Neural cell (in vitro differentiated cells): ENCODE measurements around the gene NUP62. TPM values are rescaled to one million over a fixed set of nuclear protein-coding genes. Genes with fewer than 3 reads are reported as not detected.

Source experiments
- H2AFZ ChIP-seq: fragments of 200-600, 300-800 bp; sonication (generic), shearing (Covaris generic); 2 replicates; pipeline ENCODE4 v1.6.0; 2014; ENCODE audit warnings: low read depth, mild to moderate bottlenecking, antibody characterized with exemption, low read length, moderate library complexity
- H3F3A ChIP-seq: fragments of 200-600 bp; shearing (Covaris generic); 2 replicates; pipeline ENCODE4 v1.6.1; 2016; ENCODE audit warnings: mild to moderate bottlenecking, moderate library complexity, mixed read lengths, antibody characterized with exemption, low read length; ENCODE audit not compliant: insufficient read depth, poor library complexity, severe bottlenecking
- H3K27ac ChIP-seq: fragments of 200-600, 300-800 bp; sonication (generic), shearing (Covaris generic); 2 replicates; pipeline ENCODE4 v1.5.1; 2014; ENCODE audit warnings: mild to moderate bottlenecking, low read length, moderate library complexity
- H3K27me3 ChIP-seq: fragments of 300-800, 200-600 bp; sonication (generic), shearing (Covaris generic); 2 replicates; pipeline ENCODE4 v1.6.0; 2014; ENCODE audit warnings: mild to moderate bottlenecking, low read depth, low read length, moderate library complexity; ENCODE audit not compliant: insufficient read depth
- H3K36me3 ChIP-seq: fragments of 300-800, 200-600 bp; sonication (generic), shearing (Covaris generic); 2 replicates; pipeline ENCODE4 v1.5.1; 2014; ENCODE audit warnings: mild to moderate bottlenecking, antibody characterized with exemption, low read length, moderate library complexity; ENCODE audit not compliant: insufficient read depth
- H3K4me2 ChIP-seq: fragments of 300-800, 200-600 bp; sonication (generic), shearing (Covaris generic); 2 replicates; pipeline ENCODE4 v1.6.0; 2014; ENCODE audit warnings: mild to moderate bottlenecking, low read length
- H3K4me3 ChIP-seq: fragments of 300-800, 200-600 bp; sonication (generic), shearing (Covaris generic); 2 replicates; pipeline ENCODE4 v1.5.1; 2014; ENCODE audit warnings: mild to moderate bottlenecking, low read length, moderate library complexity
- H3K79me2 ChIP-seq: fragments of 200-600 bp; shearing (Covaris generic); replicated peaks from 2 replicates; pipeline ENCODE4 v1.6.0; 2014; ENCODE audit warnings: mild to moderate bottlenecking, low read length, moderate library complexity; ENCODE audit not compliant: insufficient read depth
- H3K9ac ChIP-seq: fragments of 300-800, 200-600 bp; sonication (generic), shearing (Covaris generic); 2 replicates; pipeline ENCODE4 v1.6.1; 2016; ENCODE audit warnings: mild to moderate bottlenecking, low read length, mixed read lengths
- H3K9me2 ChIP-seq: fragments of 200-600 bp; shearing (Covaris generic); 2 replicates; pipeline ENCODE4 v1.6.1; 2016; ENCODE audit warnings: mild to moderate bottlenecking, low read length, mixed read lengths; ENCODE audit not compliant: insufficient read depth
- H3K9me3 ChIP-seq: fragments of 200-600, 300-800 bp; sonication (generic), shearing (Covaris generic); 2 replicates; pipeline ENCODE4 v1.6.1; 2016; ENCODE audit warnings: mild to moderate bottlenecking, mixed run types, low read length, moderate library complexity, mixed read lengths
- H4K20me1 ChIP-seq: fragments of 200-600 bp; shearing (Covaris generic); 2 replicates; pipeline ENCODE4 v1.6.1; 2016; ENCODE audit warnings: mild to moderate bottlenecking, mixed run types; ENCODE audit not compliant: insufficient read depth
- EP300 ChIP-seq: fragments of 450-650 bp; conservative IDR thresholded peaks from 2 replicates; pipeline ENCODE4 v1.6.1; 2014; ENCODE audit warnings: antibody characterized with exemption, mild to moderate bottlenecking, moderate library complexity; ENCODE audit not compliant: poor library complexity, severe bottlenecking
- EZH2 ChIP-seq: fragments of 200-600, 300-800 bp; shearing (Covaris generic), sonication (generic); IDR thresholded peaks from 2 replicates; pipeline ENCODE4 v1.6.1; 2014; ENCODE audit warnings: antibody characterized with exemption, low read length, borderline replicate concordance, mild to moderate bottlenecking; ENCODE audit not compliant: insufficient read depth, poor library complexity, severe bottlenecking
- MXI1 ChIP-seq: fragments of 450-650 bp; conservative IDR thresholded peaks from 2 replicates; pipeline ENCODE4 v1.6.1; 2014; ENCODE audit warnings: antibody characterized with exemption, mild to moderate bottlenecking; ENCODE audit not compliant: poor library complexity, severe bottlenecking
- POLR2AphosphoS5 ChIP-seq: IDR thresholded peaks from 2 replicates; pipeline ENCODE4 v1.6.1; 2012
- RAD21 ChIP-seq: fragments of 450-650 bp; conservative IDR thresholded peaks from 2 replicates; pipeline ENCODE4 v1.6.1; 2014; ENCODE audit warnings: antibody characterized with exemption, mild to moderate bottlenecking, moderate library complexity
- SMC3 ChIP-seq: fragments of 450-650 bp; conservative IDR thresholded peaks from 2 replicates; pipeline ENCODE4 v1.6.1; 2014; ENCODE audit warnings: antibody characterized with exemption, mild to moderate bottlenecking, moderate library complexity; ENCODE audit not compliant: poor library complexity
- TAF1 ChIP-seq: IDR thresholded peaks from 2 replicates; pipeline ENCODE4 v1.6.1; 2012; ENCODE audit warnings: low read depth
- polyA plus RNA-seq: library from polyadenylated mRNA; depleted of rRNA; stranded (reverse); fragments of >200 nt; gene quantifications from 2 replicates; pipeline ENCODE4 v1.2.3, GENCODE V29; 2014
- TF ChIP-seq, protein P1 (sequence below): fragments of 450-650 bp; IDR thresholded peaks from 2 replicates; pipeline ENCODE4 v1.5.1; 2014; ENCODE audit warnings: antibody characterized with exemption, mild to moderate bottlenecking, moderate library complexity; ENCODE audit not compliant: poor library complexity, severe bottlenecking
- TF ChIP-seq, protein P2 (sequence below): IDR thresholded peaks from 2 replicates; pipeline ENCODE4 v1.6.1; 2012; ENCODE audit warnings: borderline replicate concordance

The NUP62 gene
- polyA plus RNA-seq, 1 donor from 2014 or later, result 24.9 TPM

DNA sequence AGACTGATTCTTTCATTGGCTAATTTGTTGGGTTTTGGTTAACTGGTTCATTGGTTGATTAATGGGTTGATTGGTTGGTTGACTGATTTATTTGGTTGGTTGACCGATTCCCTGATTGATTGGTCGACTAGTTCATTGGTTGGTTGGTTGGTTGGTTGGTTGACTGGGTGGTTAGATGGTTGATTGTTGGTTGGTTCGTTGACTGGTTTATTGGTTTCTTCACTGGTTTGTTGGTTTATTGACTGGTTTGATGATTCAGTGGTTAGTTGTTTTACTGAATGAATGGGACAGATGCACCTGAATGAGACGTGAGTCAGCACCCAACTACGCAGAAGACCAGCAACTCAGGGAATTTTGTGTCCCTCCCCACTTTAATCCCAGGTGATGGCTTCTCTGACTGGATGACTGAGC, 2.7 kb upstream of the NUP62 start:
- no peak overlapping the region for H3K4me2 ChIP-seq
- TF ChIP-seq POLR2AphosphoS5, result no peak
- TF ChIP-seq, protein P1, sequence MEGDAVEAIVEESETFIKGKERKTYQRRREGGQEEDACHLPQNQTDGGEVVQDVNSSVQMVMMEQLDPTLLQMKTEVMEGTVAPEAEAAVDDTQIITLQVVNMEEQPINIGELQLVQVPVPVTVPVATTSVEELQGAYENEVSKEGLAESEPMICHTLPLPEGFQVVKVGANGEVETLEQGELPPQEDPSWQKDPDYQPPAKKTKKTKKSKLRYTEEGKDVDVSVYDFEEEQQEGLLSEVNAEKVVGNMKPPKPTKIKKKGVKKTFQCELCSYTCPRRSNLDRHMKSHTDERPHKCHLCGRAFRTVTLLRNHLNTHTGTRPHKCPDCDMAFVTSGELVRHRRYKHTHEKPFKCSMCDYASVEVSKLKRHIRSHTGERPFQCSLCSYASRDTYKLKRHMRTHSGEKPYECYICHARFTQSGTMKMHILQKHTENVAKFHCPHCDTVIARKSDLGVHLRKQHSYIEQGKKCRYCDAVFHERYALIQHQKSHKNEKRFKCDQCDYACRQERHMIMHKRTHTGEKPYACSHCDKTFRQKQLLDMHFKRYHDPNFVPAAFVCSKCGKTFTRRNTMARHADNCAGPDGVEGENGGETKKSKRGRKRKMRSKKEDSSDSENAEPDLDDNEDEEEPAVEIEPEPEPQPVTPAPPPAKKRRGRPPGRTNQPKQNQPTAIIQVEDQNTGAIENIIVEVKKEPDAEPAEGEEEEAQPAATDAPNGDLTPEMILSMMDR, result no peak
- H3K4me3 ChIP-seq, result no peak overlapping the region

DNA sequence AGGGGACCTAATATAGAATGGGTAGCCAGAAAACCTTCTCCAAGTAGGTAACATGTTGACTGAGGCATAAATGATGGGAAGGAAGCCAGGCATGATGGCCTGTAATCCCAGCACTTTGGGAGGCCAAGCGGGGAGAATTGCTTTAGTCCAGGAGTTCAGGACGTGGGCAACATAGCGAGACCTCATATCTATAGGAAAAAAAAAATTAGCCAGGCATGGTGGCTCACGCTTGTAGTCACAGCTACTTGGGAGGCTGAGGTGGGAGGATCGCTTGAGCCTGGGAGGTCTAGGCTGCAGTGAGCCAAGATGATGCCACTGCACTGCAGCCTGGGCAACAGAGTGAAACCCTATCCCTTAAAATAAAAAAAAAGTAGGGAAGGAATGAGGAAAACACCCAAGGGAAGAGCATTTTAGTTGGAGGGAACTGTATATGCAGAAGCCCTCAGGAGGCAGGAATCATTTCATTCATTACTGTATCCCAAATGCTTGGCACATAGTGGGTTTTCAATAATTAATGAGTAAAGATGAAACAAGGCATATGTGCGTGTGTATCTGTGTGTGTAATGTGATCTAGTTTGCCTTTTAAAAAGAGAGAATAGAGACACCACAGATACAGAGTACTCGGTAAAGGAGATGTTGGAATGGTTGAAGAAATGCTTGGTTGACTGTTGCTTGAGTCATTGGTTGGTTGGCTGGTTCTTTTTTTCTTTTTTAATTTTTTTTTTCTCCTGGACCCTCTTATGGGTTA, 2.2 kb upstream of the NUP62 start:
- Histone ChIP-seq H3K4me2 (no peak overlapping the region), H3K36me3 (no peaks in the 10 kb centered on the region)

More for the DNA sequence above, 2.7 kb upstream of the NUP62 start:
- Histone ChIP-seq H3K36me3 (no peaks in the 10 kb centered on the region), H4K20me1 (no peaks in the 10 kb centered on the region), H3K79me2 (peaks cover 20% of the 10 kb centered on the region), H3K27me3 (no peaks in the 10 kb centered on the region), H3K9me2 (no peaks in the 10 kb centered on the region), H3F3A (no peaks in the 10 kb centered on the region), H2AFZ (no peak overlapping the region), H3K9me3 (no peaks in the 10 kb centered on the region), H3K27ac (no peak overlapping the region), H3K9ac (no peak overlapping the region)

More for the DNA sequence above, 2.2 kb upstream of the NUP62 start:
- no peaks in the 10 kb centered on the region for H3K27me3 ChIP-seq
- H3K9me2 ChIP-seq, result no peaks in the 10 kb centered on the region
- H3K27ac ChIP-seq, result no peak overlapping the region
- H3F3A ChIP-seq, result no peaks in the 10 kb centered on the region
- no peak overlapping the region for H3K4me3 ChIP-seq
- H3K79me2 ChIP-seq, result peaks cover 25% of the 10 kb centered on the region
- H3K9me3 ChIP-seq, result no peaks in the 10 kb centered on the region
- TF ChIP-seq, protein P1, result no peak
- no peak for TF ChIP-seq MXI1
- TF ChIP-seq, protein P2, sequence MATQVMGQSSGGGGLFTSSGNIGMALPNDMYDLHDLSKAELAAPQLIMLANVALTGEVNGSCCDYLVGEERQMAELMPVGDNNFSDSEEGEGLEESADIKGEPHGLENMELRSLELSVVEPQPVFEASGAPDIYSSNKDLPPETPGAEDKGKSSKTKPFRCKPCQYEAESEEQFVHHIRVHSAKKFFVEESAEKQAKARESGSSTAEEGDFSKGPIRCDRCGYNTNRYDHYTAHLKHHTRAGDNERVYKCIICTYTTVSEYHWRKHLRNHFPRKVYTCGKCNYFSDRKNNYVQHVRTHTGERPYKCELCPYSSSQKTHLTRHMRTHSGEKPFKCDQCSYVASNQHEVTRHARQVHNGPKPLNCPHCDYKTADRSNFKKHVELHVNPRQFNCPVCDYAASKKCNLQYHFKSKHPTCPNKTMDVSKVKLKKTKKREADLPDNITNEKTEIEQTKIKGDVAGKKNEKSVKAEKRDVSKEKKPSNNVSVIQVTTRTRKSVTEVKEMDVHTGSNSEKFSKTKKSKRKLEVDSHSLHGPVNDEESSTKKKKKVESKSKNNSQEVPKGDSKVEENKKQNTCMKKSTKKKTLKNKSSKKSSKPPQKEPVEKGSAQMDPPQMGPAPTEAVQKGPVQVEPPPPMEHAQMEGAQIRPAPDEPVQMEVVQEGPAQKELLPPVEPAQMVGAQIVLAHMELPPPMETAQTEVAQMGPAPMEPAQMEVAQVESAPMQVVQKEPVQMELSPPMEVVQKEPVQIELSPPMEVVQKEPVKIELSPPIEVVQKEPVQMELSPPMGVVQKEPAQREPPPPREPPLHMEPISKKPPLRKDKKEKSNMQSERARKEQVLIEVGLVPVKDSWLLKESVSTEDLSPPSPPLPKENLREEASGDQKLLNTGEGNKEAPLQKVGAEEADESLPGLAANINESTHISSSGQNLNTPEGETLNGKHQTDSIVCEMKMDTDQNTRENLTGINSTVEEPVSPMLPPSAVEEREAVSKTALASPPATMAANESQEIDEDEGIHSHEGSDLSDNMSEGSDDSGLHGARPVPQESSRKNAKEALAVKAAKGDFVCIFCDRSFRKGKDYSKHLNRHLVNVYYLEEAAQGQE, result no peak
- no peak for TF ChIP-seq EZH2
- no peak for TF ChIP-seq EP300
- TF ChIP-seq SMC3, result no peak
- TF ChIP-seq TAF1, result no peak
- TF ChIP-seq POLR2AphosphoS5, result no peak
- no peak for TF ChIP-seq RAD21
- H3K9ac ChIP-seq, result no peak overlapping the region
- H4K20me1 ChIP-seq, result no peaks in the 10 kb centered on the region
- H2AFZ ChIP-seq, result no peak overlapping the region
